GM15510 (cell line): Measurements from ENCODE around the gene TMBIM6.

ENCODE experiments used
- POLR2A ChIP-seq: IDR thresholded peaks from 3 replicates; pipeline ENCODE4 v1.6.1; 2011; ENCODE audit warnings: borderline replicate concordance; ENCODE audit not compliant: insufficient read length; ENCODE audit errors: extremely low read depth

TMBIM6 gene

DNA sequence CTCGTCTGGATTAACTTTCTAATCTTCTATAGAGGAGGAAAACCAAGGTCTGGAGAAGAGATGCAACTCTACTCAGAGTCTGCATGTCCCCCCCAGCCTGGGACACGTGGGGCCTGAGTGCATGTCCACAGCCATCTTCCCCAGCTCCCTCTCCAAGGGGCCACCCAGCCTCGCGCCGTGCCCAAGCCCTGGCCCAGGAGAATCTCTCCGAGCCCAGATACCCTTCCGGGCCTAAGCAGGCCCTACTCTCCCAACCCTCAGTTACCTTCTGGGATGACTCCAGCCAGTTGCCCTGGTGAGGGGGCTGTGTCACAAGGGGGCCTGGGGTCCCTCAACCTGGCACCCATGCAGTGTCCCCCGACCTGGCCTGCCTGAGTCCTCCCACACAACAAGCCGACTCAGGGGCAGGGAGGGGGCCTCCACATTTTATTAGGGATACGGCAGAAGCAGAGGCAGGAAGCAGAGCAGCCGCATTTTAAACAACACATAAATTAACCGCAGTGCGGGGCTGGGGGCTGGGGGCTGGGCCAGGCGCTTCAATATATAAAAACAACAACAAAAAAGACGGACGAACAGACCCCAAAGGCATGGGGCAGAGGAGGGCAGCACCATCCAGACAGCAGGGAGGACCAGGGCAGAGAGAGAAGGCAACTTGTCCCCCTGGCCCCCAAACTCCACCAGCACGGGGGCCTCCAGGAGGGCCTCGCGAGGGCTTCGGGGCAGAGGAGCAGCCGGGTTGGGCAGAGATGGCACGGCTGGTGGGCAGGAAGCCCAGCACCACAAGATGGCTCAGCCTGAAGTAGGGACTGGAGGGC lies 49.6 kb downstream of the TMBIM6 start:
- no peak for TF ChIP-seq POLR2A

DNA sequence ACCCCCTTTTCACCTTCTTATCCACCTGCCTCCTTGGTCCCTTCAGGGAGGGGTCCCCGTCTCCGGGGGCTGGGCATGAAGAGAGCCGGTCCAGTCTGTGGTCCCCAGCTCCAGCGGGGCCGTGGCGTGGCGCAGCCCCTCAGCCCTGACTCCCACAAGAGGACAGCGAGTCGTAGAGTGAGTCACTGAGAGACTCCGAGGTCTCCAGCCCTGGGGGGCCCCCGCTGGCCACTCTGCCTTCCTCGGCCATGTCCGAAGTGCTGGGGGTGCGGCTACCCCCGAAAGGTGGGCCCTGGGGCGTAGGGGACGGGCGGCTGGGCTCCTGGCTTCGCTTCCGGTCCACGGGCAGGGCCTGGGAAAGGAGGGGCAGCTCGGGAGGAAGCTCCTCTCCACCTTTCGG lies 50.3 kb downstream of the TMBIM6 start:
- no peak for TF ChIP-seq POLR2A

DNA sequence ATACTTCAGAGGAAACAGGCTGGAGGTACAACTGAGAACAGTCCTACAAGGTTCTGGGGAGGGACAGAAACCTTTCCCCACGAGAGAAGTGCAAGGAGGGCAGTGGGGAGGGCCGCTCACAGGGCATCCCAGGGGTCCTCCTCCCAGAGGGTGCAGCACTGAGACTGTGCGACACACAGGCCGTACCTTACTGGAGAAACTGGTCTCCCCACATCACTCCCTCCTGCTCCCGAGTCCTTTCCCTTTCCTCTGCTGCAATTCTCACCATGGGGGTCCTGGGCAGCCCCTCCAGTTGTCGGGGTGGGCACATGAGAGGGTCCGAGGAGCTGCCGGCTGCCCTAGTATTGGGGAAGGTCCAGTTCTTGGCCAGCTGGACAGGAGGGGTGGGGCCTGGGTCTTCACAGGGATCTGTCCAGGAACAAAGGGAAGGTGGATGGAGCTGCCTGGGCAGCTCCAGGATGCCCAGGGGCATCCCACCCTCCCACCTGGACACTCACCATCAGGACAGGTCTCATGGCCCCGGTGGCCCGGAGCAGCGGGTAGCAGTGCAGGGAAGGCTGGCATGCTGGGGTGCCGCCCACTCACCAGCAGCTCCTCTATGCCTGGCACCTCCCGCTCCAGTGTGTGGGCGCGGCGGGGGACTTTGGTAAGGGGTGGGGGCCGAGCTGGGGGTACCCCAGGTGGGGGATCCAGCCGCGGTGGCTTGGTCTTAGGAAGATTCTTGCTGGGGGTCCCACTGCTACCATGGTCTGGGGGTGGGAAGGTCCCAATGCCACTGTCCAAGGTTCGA lies 51.0 kb downstream of the TMBIM6 start:
- no peak for TF ChIP-seq POLR2A

GRCh38 chr12:49792976-49793580 lies 51.7 kb downstream of the TMBIM6 start:
- TF ChIP-seq POLR2A = no peak

GRCh38 chr12:49793620-49794019 lies 52.3 kb downstream of the TMBIM6 start:
- TF ChIP-seq POLR2A = no peak

DNA sequence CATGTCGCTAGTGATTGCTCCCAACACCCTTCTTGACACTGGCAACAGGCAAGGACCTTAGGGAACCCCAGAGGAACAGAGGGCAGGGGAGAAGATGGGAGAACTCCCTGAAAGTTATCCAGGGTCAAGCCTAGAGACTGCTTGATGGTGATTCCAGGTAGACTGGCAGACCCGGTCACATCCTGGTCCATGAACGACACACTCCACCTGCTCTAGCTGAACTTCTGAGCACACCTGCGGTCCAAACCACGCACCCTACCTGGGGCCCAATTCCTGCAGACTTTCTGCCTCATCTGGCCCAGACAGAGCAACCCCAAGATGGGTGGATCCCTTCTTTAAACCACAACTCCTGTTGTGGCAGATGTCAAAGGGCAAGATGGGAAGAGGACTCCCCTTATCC lies 52.7 kb downstream of the TMBIM6 start:
- TF ChIP-seq POLR2A = no peak

DNA sequence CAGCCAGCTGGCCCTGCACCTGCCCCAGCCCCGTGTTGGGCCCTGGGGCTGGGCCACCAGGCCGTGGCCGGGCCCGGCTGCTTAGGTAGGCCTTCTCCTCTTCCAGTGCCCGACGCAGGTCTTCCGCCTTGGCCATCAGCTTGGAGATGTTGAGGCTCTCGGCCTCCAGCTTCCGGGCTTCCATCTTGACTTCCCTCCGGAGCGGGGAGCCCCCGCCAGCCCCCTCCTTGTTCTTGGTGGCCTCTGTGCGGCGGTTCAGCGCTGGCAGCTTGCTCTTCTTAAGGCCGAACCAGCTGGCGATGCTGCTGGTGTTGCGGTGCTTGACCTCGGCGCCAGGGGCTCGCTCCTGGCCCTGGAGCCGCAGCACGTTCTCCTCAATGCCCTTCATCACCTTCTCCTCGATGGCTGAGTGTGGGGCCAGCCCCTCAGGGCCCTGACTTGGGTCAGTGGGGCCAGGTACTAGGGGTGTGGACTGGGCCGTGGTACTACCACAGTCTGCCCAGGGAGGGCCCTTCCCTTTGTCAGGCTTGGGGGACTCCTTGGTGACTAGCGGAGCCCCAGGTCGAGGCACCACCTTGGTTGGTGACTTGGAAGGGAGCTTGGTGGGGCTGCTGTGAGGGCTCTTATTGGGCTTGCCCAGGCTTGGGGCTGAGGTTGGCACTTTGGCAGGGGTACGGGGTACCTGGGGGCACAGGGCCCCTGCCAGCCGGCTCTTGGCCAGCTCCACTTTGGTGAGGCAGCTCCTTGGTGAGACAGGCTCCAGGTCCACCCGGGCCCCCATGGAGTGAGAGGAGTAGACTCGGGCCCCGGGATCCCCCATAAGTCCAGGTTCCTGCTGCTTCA lies 53.7 kb downstream of the TMBIM6 start:
- TF ChIP-seq POLR2A = no peak

DNA sequence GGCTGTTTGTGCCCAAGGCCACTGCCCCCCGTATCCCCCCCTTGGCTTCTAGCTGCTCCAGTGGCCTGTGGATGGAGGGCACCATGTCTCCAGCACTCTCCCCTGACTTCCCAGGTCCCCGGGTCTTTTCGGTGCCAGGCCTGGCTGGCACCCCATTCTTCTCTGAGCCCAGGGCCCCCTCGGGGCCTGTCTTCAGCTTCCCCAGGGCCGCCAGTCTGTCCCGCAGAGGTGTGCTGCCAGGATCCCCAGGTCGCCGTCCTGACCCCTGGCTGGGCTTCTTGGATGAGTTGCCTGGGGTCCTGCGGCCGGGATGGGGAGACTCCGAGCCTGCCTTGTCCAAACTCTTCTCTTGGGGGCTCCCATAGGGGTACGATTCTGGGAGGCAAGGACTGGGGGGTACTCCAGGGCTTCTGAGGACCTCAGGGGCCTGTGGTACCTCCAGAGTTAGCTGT lies 54.3 kb downstream of the TMBIM6 start:
- no peak for TF ChIP-seq POLR2A

DNA sequence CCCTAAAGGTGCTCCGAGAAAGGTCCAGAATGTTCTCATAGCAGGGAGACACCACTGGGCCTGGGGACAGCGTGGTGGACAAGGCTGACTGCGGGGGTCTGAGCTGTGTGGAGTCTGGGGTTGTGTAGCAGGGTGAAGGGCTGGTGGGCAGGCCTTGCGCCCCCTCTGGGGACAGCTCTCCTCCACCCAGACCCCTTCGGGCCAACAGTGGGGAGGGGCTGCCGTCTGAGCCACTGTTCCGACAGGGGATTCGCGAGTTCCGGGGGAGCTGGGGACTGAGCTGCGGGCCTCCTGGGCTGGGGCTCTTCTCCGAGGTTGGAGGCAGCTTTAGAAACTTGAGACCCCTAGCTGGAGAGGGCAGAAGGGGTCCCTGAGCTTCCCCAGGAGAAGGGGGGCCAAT lies 54.8 kb downstream of the TMBIM6 start:
- no peak for TF ChIP-seq POLR2A

- no peak for TF ChIP-seq POLR2A
Observed at GRCh38 chr12:49796606-49797448, 55.5 kb downstream of the TMBIM6 start.

DNA sequence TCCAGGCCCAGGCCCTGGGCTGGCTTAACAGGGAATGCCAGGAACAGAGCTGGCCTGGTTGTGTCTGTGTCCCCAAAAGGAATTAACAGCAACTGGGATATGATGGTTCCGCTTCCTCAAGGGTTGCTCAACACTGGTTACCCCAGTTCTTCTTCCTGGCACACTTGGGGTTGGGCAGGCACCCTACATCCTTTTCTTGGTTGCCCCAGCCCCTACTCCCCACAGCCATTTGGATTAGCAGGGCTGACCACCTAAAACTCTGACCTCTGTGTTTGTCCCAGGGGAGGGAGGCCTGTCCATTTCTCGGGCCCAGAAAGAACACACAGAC lies 56.1 kb downstream of the TMBIM6 start:
- no peak for TF ChIP-seq POLR2A

- TF ChIP-seq POLR2A = no peak
Observed at GRCh38 chr12:49798248-49798647, 56.9 kb downstream of the TMBIM6 start.

GRCh38 chr12:49798934-49799333 lies 57.6 kb downstream of the TMBIM6 start:
- TF ChIP-seq POLR2A = no peak
